Vagina (tissue), 2 donors: ENCODE results near the gene PIEZO2.

Experiments used
- CTCF ChIP-seq, 3 experiments: fragments of 450-650 bp in 2 of 3; fragments of 200-600 bp in 1 of 3; sonication (generic) in 1 of 3; IDR thresholded peaks; one replicate each; pipeline ENCODE4 v1.5.1; 2017 to 2019; ENCODE audit warnings: antibody characterized with exemption in 3 of 3, mild to moderate bottlenecking in 2 of 3, moderate library complexity in 2 of 3
- POLR2A ChIP-seq, 2 donors: fragments of 450-650 bp; IDR thresholded peaks; one replicate each; pipeline ENCODE4 v1.6.1; 2017; ENCODE audit warnings: antibody characterized with exemption in 2 of 2, mild to moderate bottlenecking in 2 of 2, moderate library complexity in 2 of 2

- no peak for TF ChIP-seq CTCF (IDR thresholded peaks at IDR 0.05)
- no peak for TF ChIP-seq POLR2A (IDR thresholded peaks at IDR 0.05)
Measured at GRCh38 chr18:10798727-10799550, 350.4 kb downstream of the PIEZO2 start.
